ENCODE results near the gene RBCK1. TPM values are rescaled to one million over a fixed set of nuclear protein-coding genes. Genes with fewer than 3 reads are reported as not detected.
A peak's percentile ranks its signal among the peaks of the same experiment; 100 is the strongest.

The RBCK1 gene
- total RNA-seq, 1 donor from 2014 or later = 101 TPM

DNA sequence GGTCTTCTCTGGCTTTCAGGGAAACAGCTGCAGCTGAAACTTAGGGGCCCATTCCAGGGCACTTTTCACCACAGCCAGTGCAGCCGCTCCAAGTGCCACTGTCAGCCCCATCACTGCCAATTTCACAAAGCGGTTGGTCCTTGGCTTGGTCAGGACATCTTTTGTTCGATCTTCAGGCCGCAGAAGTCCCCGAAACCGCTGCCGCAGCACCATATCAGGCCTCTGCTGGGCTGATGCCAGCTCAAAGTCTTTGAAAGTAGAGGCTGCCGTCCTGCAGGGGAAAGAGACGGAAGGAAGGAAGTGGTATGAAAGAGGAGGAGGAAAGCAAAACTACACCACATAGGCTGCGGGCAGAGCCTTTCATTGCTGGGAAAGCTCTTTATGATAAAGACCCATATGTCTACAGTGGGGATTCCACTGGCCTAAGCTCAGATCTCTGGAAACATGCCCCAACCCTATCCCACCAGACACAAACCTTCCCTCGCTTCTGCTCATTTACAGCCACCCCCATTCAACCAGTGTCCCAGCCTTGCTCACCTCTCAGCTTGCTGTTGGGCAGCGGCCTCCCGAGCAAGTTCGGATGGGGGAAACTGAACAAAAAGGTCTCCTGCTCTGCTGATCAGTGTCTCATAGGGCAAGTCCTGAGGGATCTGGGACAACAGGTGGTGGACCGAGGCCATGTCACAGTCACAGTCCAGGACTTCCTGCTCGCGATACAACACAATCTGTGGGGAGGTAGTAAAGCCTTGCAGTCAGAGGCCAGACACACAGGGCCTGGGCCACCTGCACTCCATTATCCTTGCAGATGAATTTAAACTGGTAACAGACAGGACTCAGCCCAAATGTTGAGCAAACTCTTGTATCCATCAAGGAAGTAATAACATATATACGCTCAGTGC is 30.7 kb downstream of the RBCK1 start:
- ATAC-seq = peak; percentile 54
- DNase-seq = no peak
- no peaks in the 10 kb centered on the region for H3K27me3 ChIP-seq
- H3K4me1 ChIP-seq = peaks cover 18% of the 10 kb centered on the region
- intact Hi-C loops (cut with DNase I) = no loop called here
- H3K4me3 ChIP-seq = no peak overlapping the region
- TF ChIP-seq, protein P1, sequence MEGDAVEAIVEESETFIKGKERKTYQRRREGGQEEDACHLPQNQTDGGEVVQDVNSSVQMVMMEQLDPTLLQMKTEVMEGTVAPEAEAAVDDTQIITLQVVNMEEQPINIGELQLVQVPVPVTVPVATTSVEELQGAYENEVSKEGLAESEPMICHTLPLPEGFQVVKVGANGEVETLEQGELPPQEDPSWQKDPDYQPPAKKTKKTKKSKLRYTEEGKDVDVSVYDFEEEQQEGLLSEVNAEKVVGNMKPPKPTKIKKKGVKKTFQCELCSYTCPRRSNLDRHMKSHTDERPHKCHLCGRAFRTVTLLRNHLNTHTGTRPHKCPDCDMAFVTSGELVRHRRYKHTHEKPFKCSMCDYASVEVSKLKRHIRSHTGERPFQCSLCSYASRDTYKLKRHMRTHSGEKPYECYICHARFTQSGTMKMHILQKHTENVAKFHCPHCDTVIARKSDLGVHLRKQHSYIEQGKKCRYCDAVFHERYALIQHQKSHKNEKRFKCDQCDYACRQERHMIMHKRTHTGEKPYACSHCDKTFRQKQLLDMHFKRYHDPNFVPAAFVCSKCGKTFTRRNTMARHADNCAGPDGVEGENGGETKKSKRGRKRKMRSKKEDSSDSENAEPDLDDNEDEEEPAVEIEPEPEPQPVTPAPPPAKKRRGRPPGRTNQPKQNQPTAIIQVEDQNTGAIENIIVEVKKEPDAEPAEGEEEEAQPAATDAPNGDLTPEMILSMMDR (IDR thresholded peaks at IDR 0.05) = no peak
- peak overlapping the region; percentile 40 for H3K27ac ChIP-seq
- peaks cover 90% of the 10 kb centered on the region for H3K36me3 ChIP-seq
- H3K9me3 ChIP-seq = no peaks in the 10 kb centered on the region

DNA sequence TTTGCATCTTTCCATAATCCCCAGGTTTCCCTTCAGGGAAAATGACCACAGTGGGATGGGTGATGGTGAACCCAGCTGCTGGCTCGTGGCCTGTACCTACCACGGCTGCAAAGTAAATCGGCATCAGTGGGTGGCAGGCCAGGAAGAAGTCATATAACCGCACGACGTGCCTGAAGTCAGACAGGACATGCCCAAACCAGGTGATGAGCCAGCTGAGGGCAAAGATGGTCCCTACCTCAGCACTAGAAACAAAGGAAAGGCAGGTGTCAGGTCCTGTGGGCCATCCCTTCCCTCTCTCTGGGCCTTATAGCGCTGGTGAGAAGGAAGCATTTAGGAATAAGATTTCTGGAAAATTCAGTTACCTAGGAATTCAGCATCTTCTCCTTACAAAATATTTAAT is 32.0 kb downstream of the RBCK1 start:
- no peak overlapping the region for H3K27ac ChIP-seq
- H3K36me3 ChIP-seq = peaks cover 94% of the 10 kb centered on the region
- intact Hi-C loops (cut with DNase I) = no loop called here
- H3K4me1 ChIP-seq = peaks cover 18% of the 10 kb centered on the region
- DNase-seq (no peak), ATAC-seq (no peak)
- no peaks in the 10 kb centered on the region for H3K27me3 ChIP-seq
- H3K4me3 ChIP-seq = no peak overlapping the region
- TF ChIP-seq, protein P1 (IDR thresholded peaks at IDR 0.05) = no peak
- H3K9me3 ChIP-seq = no peaks in the 10 kb centered on the region

DNA sequence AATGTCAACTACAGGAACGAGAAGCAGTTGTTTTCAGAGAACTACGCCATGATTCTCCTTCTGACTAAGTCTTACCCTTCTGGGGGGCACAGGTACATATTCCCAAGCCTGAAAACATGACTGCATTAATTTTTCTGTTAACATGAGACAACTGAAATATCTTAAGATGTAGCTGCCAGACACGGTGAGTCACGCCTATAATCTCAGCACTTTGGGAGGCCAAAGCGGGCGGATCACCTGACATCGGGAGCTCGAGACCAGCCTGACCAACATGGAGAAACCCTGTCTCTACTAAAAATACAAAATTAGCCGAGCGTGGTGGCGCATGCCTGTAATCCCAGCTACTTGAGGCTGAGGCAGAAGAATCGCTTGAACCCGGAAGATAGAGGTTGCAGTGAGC is 32.5 kb downstream of the RBCK1 start:
- no peak overlapping the region for H3K27ac ChIP-seq
- H3K27me3 ChIP-seq = no peaks in the 10 kb centered on the region
- peaks cover 94% of the 10 kb centered on the region for H3K36me3 ChIP-seq
- no peak for DNase-seq
- H3K4me3 ChIP-seq = no peak overlapping the region
- no peaks in the 10 kb centered on the region for H3K9me3 ChIP-seq
- peaks cover 21% of the 10 kb centered on the region for H3K4me1 ChIP-seq
- no peak for ATAC-seq
- intact Hi-C loops (cut with DNase I) = no loop called here
- TF ChIP-seq, protein P1 (IDR thresholded peaks at IDR 0.05) = no peak

DNA sequence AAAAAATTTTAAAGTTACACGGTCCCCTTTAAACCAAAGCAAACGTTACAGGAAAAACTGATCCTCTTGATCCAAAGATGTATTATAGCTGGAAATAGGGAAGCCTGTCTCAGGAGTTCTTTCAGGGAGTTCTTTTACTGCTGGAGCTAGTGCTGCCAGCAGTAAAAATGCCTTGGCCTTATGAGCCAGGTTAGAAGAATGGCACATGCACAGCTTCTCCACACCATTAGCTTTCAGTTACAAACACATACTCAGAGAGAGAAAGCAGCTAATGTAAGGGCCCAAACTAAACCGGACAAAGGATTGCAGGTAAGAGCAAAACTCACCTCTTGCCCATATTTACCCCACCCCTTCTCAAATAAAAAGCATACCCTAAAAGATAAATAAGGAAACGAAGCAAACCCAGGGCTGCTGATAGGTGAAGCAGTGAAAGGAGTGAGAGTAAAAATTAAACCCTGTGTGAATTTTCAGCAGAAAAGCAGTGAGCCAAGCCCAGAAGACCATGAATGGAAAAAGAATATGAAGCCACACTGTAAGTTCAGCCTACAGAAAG is 35.2 kb downstream of the RBCK1 start:
- peaks cover 85% of the 10 kb centered on the region for H3K36me3 ChIP-seq
- intact Hi-C loops (cut with DNase I) = no loop called here
- H3K27ac ChIP-seq = no peak overlapping the region
- ATAC-seq (no peak), DNase-seq (no peak)
- H3K4me1 ChIP-seq = peaks cover 20% of the 10 kb centered on the region
- no peaks in the 10 kb centered on the region for H3K9me3 ChIP-seq
- H3K27me3 ChIP-seq = no peaks in the 10 kb centered on the region
- TF ChIP-seq, protein P1 (IDR thresholded peaks at IDR 0.05) = no peak
- H3K4me3 ChIP-seq = no peak overlapping the region

DNA sequence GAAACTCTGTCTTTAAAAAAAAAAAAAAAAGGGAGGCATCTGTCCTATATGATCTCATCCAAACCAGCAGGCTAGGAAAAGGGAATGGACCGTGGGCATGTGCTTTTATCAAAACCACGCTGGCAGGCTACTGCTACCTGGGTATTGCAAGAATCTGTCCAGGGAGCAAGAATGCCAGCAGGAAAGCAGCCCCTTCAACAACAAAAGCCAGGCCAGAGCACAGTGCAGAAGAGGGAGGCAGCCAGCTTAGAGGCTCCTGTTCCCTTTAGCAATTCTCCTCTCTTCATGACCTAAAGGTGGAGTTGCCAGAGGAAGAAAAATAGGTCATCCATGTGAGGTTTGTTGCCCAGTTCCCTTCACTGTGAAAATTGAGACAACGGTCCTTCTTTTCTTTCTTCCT is 36.0 kb downstream of the RBCK1 start:
- Histone ChIP-seq H3K36me3 (peaks cover 77% of the 10 kb centered on the region), H3K27me3 (no peaks in the 10 kb centered on the region), H3K4me3 (no peak overlapping the region), H3K27ac (no peak overlapping the region), H3K4me1 (peaks cover 12% of the 10 kb centered on the region), H3K9me3 (no peaks in the 10 kb centered on the region)
- intact Hi-C loops (cut with DNase I) = no loop called here
- ATAC-seq = no peak
- DNase-seq = no peak
- TF ChIP-seq, protein P1 (IDR thresholded peaks at IDR 0.05) = no peak
